B cell (primary cell): Measurements from ENCODE around the gene PINK1. TPM values are rescaled to one million over a fixed set of nuclear protein-coding genes. Genes with fewer than 3 reads are reported as not detected.

Source experiments
- ATAC-seq: fragments of 200-7000 bp; cut with Tn5 transposase; one replicate; pipeline ENCODE4 v1.10.0; 2021; ENCODE audit warnings: low read depth, mild to moderate bottlenecking, moderate number of reproducible peaks, moderate library complexity
- CTCF ChIA-PET: fragments of 350-600 bp; sonication (Branson Sonifier 250); formaldehyde crosslinking; loops from one replicate; lab custom pipeline; 2021; ENCODE audit warnings: antibody characterized with exemption, inconsistent platforms; lab: Charles Lee
- POLR2A ChIA-PET: fragments of 350-600 bp; sonication (Branson Sonifier 250); formaldehyde crosslinking; loops from one replicate; lab custom pipeline; 2021; ENCODE audit warnings: antibody characterized with exemption; lab: Charles Lee
- DNase-seq: peaks from one replicate; pipeline ENCODE4 v3.0.0; 2013
- H2AFZ ChIP-seq: 2 replicates; pipeline ENCODE4 v1.6.1; 2012; ENCODE audit warnings: mild to moderate bottlenecking, low read depth, low read length; ENCODE audit not compliant: insufficient read depth, poor library complexity, severe bottlenecking
- H3K27ac ChIP-seq, 2 donors: 1 replicate in 1 of 2; 2 replicates in 1 of 2; pipeline ENCODE4 v1.5.1; 2012 to 2013; ENCODE audit warnings: low read length in 2 of 2, mild to moderate bottlenecking in 2 of 2, moderate library complexity in 1 of 2
- H3K27me3 ChIP-seq, 4 experiments: fragments of 200-600 bp in 1 of 4; sonication (generic) in 1 of 4; replicated peaks in 1 of 4; 1 replicate in 2 of 4; 2 replicates in 2 of 4; pipeline versions ENCODE4 v1.6.1 to v1.7.0; 2013 to 2016; ENCODE audit warnings: low read length in 3 of 4, mild to moderate bottlenecking in 2 of 4, mixed read lengths in 1 of 4, moderate library complexity in 1 of 4; ENCODE audit not compliant: insufficient read depth in 4 of 4, control insufficient read depth in 3 of 4; ENCODE audit errors: control extremely low read depth in 1 of 4
- H3K36me3 ChIP-seq, 2 experiments: replicated peaks in 1 of 2; 1 replicate in 1 of 2; 2 replicates in 1 of 2; pipeline versions ENCODE4 v1.6.1 to v1.7.1; 2013; ENCODE audit warnings: low read length in 1 of 2; ENCODE audit not compliant: insufficient read depth in 2 of 2, control insufficient read depth in 1 of 2; ENCODE audit errors: control extremely low read depth in 1 of 2, extremely low read depth in 1 of 2
- H3K4me1 ChIP-seq, 2 donors: fragments of 200-600 bp in 1 of 2; sonication (generic) in 1 of 2; 1 replicate in 1 of 2; 2 replicates in 1 of 2; pipeline versions ENCODE4 v1.5.1 to v1.6.1; 2013 to 2017; ENCODE audit warnings: low read length in 2 of 2; ENCODE audit not compliant: control insufficient read depth in 2 of 2, insufficient read depth in 2 of 2
- H3K4me2 ChIP-seq: replicated peaks from 2 replicates; pipeline ENCODE3; 2012; ENCODE audit warnings: mild to moderate bottlenecking, low read depth, low read length; ENCODE audit not compliant: poor library complexity, severe bottlenecking
- H3K4me3 ChIP-seq, 5 experiments: fragments of 200-600 bp in 1 of 5; sonication (generic) in 1 of 5; 1 replicate in 3 of 5; 2 replicates in 2 of 5; pipeline versions ENCODE4 v1.5.1 to v1.7.0; 2011 to 2016; ENCODE audit warnings: low read length in 4 of 5, mild to moderate bottlenecking in 4 of 5, low read depth in 2 of 5, control low read depth in 1 of 5, moderate library complexity in 1 of 5; ENCODE audit not compliant: insufficient read depth in 1 of 5; ENCODE audit errors: control extremely low read depth in 1 of 5, extremely low read depth in 1 of 5
- H3K79me2 ChIP-seq: fragments of 200-600 bp; sonication (generic); one replicate; pipeline ENCODE4 v1.6.0; 2016; ENCODE audit warnings: low read length; ENCODE audit not compliant: control insufficient read depth, insufficient read depth
- H3K9ac ChIP-seq: fragments of 200-600 bp; sonication (generic); 2 replicates; pipeline ENCODE4 v1.6.1; 2017; ENCODE audit warnings: mild to moderate bottlenecking, low read length, moderate library complexity
- H3K9me3 ChIP-seq, 3 donors: one replicate each; pipeline versions ENCODE4 v1.6.1 to v1.7.1; 2013; ENCODE audit warnings: low read length in 2 of 3; ENCODE audit not compliant: control insufficient read depth in 2 of 3, insufficient read depth in 1 of 3; ENCODE audit errors: control extremely low read depth in 1 of 3
- H4K20me1 ChIP-seq: 2 replicates; pipeline ENCODE4 v1.6.0; 2012; ENCODE audit warnings: mild to moderate bottlenecking, low read length; ENCODE audit not compliant: insufficient read depth, control insufficient read depth, poor library complexity, severe bottlenecking
- H3K27ac Mint-ChIP-seq: one replicate; pipeline ENCODE4 v1.8.0; 2021; ENCODE audit warnings: mixed read lengths
- H3K27me3 Mint-ChIP-seq: one replicate; pipeline ENCODE4 v1.8.0; 2021; ENCODE audit warnings: mixed read lengths
- H3K4me1 Mint-ChIP-seq: one replicate; pipeline ENCODE4 v1.8.0; 2021; ENCODE audit warnings: mixed read lengths
- H3K4me3 Mint-ChIP-seq: one replicate; pipeline ENCODE4 v1.8.0; 2021; ENCODE audit warnings: mixed read lengths
- H3K9me3 Mint-ChIP-seq: one replicate; pipeline ENCODE4 v1.8.0; 2022; ENCODE audit warnings: mixed read lengths; ENCODE audit not compliant: insufficient read depth
- EZH2 ChIP-seq: IDR thresholded peaks from 2 replicates; pipeline ENCODE4 v1.6.1; 2012; ENCODE audit warnings: borderline replicate concordance, low read depth, mild to moderate bottlenecking, moderate library complexity, low read length; ENCODE audit not compliant: insufficient read depth, poor library complexity, severe bottlenecking
- WGBS: methylation state at CpG from one replicate; pipeline ENCODE4 v1.1.5; 2013; ENCODE audit warnings: missing lambda C conversion rate; ENCODE audit not compliant: insufficient coverage; 5-methylcytosine and 5-hydroxymethylcytosine counted together
- intact Hi-C: fragments of 100-400 bp; cut with micrococcal nuclease; formaldehyde crosslinking; loops from one replicate; pipeline ENCODE4 v1.10.0; 2022
- polyA plus RNA-seq: library from polyadenylated mRNA; depleted of rRNA; stranded (reverse); fragments of >200 nt; gene quantifications from 2 replicates; pipeline ENCODE4 v1.2.3, GENCODE V29; 2012
- total RNA-seq, 2 donors: library from RNA; stranded (reverse); fragments of 120-200 nt in 1 of 2; gene quantifications; 1 replicate in 1 of 2; 2 replicates in 1 of 2; pipeline versions ENCODE4 v1.2.3 to v1.2.4, GENCODE V29; 2013 to 2022
- TF ChIP-seq, protein P1 (sequence below): fragments of 200-600 bp; IDR thresholded peaks from one replicate; pipeline ENCODE4 v1.8.0; 2022; ENCODE audit warnings: antibody characterized with exemption, mild to moderate bottlenecking

PINK1 gene
- total and polyA plus RNA-seq, 2 donors (not counting 1 experiment from before 2014, with no cell fraction given) = 5.8 to 14.3 TPM

DNA sequence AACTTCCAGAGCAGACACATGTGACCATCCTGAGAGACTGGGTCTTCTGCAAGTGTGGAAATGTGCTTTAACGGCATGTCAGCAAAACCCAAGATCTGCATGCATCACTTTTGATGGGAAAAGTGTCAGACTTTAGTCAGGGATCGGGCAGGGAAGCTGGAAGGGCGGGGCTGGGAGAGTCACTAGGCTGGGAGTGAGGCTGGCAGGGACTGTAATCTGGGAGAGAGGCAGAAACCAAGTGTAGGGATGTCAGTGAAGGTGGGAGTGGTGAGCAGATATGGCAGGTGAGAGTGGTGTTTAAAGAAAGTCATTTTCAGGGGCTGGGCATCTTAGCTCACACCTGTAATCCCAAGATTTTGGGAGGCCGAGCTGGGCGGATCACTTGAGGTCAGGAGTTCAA, 33.1 kb upstream of the PINK1 start:
- H3K36me3 ChIP-seq = no peaks in the 10 kb centered on the region
- no peaks in the 10 kb centered on the region for H3K9me3 ChIP-seq
- no peak overlapping the region for H3K27ac Mint-ChIP-seq
- intact Hi-C loops = no loop called here
- DNase-seq = no peak
- no peak overlapping the region for H3K27ac ChIP-seq
- no peak overlapping the region for H3K4me3 Mint-ChIP-seq
- ChIA-PET POLR2A (no interaction called here), CTCF (no interaction called here)
- peaks cover 0 to 7% (median 0%) of the 10 kb centered on the region in 4 experiments for H3K27me3 ChIP-seq
- no peak overlapping the region for H3K4me2 ChIP-seq
- no peaks in the 10 kb centered on the region for H3K9me3 Mint-ChIP-seq
- H4K20me1 ChIP-seq = no peaks in the 10 kb centered on the region
- WGBS = 83% methylated on average over 3 of the region's 5 CpGs
- peaks cover 25% of the 10 kb centered on the region for H3K27me3 Mint-ChIP-seq
- H3K79me2 ChIP-seq = no peaks in the 10 kb centered on the region
- no peak for ATAC-seq
- no peaks in the 10 kb centered on the region for H3K4me1 Mint-ChIP-seq
- no peak overlapping the region for H3K4me3 ChIP-seq
- no peaks in the 10 kb centered on the region for H3K4me1 ChIP-seq
- no peak overlapping the region for H2AFZ ChIP-seq
- TF ChIP-seq, protein P1, sequence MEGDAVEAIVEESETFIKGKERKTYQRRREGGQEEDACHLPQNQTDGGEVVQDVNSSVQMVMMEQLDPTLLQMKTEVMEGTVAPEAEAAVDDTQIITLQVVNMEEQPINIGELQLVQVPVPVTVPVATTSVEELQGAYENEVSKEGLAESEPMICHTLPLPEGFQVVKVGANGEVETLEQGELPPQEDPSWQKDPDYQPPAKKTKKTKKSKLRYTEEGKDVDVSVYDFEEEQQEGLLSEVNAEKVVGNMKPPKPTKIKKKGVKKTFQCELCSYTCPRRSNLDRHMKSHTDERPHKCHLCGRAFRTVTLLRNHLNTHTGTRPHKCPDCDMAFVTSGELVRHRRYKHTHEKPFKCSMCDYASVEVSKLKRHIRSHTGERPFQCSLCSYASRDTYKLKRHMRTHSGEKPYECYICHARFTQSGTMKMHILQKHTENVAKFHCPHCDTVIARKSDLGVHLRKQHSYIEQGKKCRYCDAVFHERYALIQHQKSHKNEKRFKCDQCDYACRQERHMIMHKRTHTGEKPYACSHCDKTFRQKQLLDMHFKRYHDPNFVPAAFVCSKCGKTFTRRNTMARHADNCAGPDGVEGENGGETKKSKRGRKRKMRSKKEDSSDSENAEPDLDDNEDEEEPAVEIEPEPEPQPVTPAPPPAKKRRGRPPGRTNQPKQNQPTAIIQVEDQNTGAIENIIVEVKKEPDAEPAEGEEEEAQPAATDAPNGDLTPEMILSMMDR = no peak
- TF ChIP-seq EZH2 = no peak
- H3K9ac ChIP-seq = no peak overlapping the region

DNA sequence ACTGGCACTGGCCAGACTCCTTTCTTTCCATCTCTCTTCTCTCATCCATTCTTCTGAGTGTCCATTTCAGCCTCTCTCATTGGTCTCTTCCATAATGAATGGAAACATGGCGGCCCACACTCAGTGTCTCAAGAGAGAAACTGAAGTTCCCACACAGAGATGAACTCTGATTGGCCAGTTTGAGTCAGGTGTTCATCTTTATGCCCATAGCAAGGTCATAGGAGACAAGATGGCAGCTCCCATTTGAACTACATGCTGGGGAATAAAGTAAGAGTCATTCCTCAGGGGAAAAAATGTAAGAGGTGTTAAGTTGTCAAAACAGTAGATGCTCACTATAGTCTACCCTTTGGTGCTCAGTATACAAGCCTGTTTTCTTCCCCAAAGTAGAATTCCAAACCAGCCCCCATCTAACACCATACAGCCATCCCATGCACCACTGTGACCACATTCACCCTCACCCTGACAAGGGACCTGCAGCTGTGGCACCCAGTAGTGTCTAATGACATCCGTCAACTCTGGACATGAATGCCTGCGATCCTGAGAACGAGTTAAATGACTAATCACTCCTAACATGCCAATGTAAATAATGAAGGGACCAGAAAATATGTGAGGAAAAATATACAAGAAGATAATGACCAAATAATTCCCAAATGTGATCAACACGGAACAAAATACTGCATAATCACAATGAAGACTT, 32.0 kb upstream of the PINK1 start:
- ATAC-seq = no peak
- Mint-ChIP-seq H3K4me1 (no peaks in the 10 kb centered on the region), H3K27ac (no peak overlapping the region), H3K9me3 (no peaks in the 10 kb centered on the region), H3K27me3 (peaks cover 18% of the 10 kb centered on the region), H3K4me3 (no peak overlapping the region)
- no peak overlapping the region for H3K4me2 ChIP-seq
- no peak for DNase-seq
- no peak overlapping the region for H3K9ac ChIP-seq
- H3K27ac ChIP-seq = no peak overlapping the region
- TF ChIP-seq, protein P1 = no peak
- TF ChIP-seq EZH2 = no peak
- no peaks in the 10 kb centered on the region for H3K9me3 ChIP-seq
- POLR2A ChIA-PET = no interaction called here
- intact Hi-C loops = no loop called here
- H3K27me3 ChIP-seq = peaks cover 0 to 7% (median 0%) of the 10 kb centered on the region in 4 experiments
- no peaks in the 10 kb centered on the region for H3K36me3 ChIP-seq
- 83% methylated on average over 1 of the region's 5 CpGs for whole genome bisulfite sequencing
- CTCF ChIA-PET = no interaction called here
- no peaks in the 10 kb centered on the region for H3K79me2 ChIP-seq
- H2AFZ ChIP-seq = no peak overlapping the region
- no peaks in the 10 kb centered on the region for H4K20me1 ChIP-seq
- H3K4me3 ChIP-seq = no peak overlapping the region
- no peaks in the 10 kb centered on the region for H3K4me1 ChIP-seq
